Karpas-422 (cell line): Measurements from ENCODE around the gene LRRC75A. TPM values are rescaled to one million over a fixed set of nuclear protein-coding genes. Genes with fewer than 3 reads are reported as not detected.
"Not testable (repeated sequence)": the region's sequence is repeated elsewhere in the genome, so short reads cannot be mapped to it uniquely, and the experiment has no call there.

ENCODE experiments used
- DNase-seq: peaks from one replicate; pipeline ENCODE4 v3.0.0-alpha.2; 2015
- H2AFZ ChIP-seq: fragments of 200-600 bp; sonication (generic); 2 replicates; pipeline ENCODE4 v1.6.1; 2014; ENCODE audit warnings: antibody characterized with exemption, low read length, mixed read lengths
- H3K27ac ChIP-seq: fragments of 200-600 bp; sonication (generic); 2 replicates; pipeline ENCODE4 v1.5.1; 2014; ENCODE audit warnings: mild to moderate bottlenecking, low read length, moderate library complexity
- H3K27me3 ChIP-seq: fragments of 200-600 bp; sonication (generic); 2 replicates; pipeline ENCODE4 v1.6.1; 2014; ENCODE audit warnings: low read length, mixed read lengths
- H3K36me3 ChIP-seq: fragments of 200-600 bp; sonication (generic); 2 replicates; pipeline ENCODE4 v1.6.1; 2014; ENCODE audit warnings: low read length, mixed read lengths; ENCODE audit not compliant: insufficient read depth
- H3K4me1 ChIP-seq: fragments of 200-600 bp; sonication (generic); 2 replicates; pipeline ENCODE4 v1.6.1; 2014; ENCODE audit warnings: mild to moderate bottlenecking, low read length, mixed read lengths
- H3K4me2 ChIP-seq: fragments of 200-600 bp; sonication (generic); 2 replicates; pipeline ENCODE4 v1.6.1; 2014; ENCODE audit warnings: low read length, low read depth, mild to moderate bottlenecking; ENCODE audit not compliant: poor library complexity, severe bottlenecking
- H3K4me3 ChIP-seq: fragments of 200-600 bp; sonication (generic); 2 replicates; pipeline ENCODE4 v1.5.1; 2014; ENCODE audit warnings: mild to moderate bottlenecking, antibody characterized with exemption, low read length, mixed read lengths
- H3K79me2 ChIP-seq: fragments of 200-600 bp; sonication (generic); 2 replicates; pipeline ENCODE4 v1.6.1; 2014; ENCODE audit warnings: mild to moderate bottlenecking, low read length, mixed read lengths
- H3K9ac ChIP-seq: fragments of 200-600 bp; sonication (generic); 2 replicates; pipeline ENCODE4 v1.6.0; 2014; ENCODE audit warnings: low read length
- H3K9me2 ChIP-seq: fragments of 200-600 bp; sonication (generic), shearing (Covaris generic); replicated peaks from 2 replicates; pipeline ENCODE4 v1.6.0; 2014; ENCODE audit warnings: mild to moderate bottlenecking, low read length, moderate library complexity; ENCODE audit not compliant: insufficient read depth
- H3K9me3 ChIP-seq: fragments of 300-700, 200-600 bp; sonication (generic); 2 replicates; pipeline ENCODE4 v1.6.1; 2014; ENCODE audit warnings: low read length, mixed read lengths
- H4K20me1 ChIP-seq: fragments of 200-600 bp; sonication (generic); 2 replicates; pipeline ENCODE4 v1.6.1; 2014; ENCODE audit warnings: mild to moderate bottlenecking, antibody characterized with exemption, low read length, low read depth; ENCODE audit not compliant: insufficient read depth
- small RNA-seq: library from RNA; depleted of rRNA; stranded (forward); fragments of <200 nt; gene quantifications from one replicate; pipeline ENCODE3, GENCODE V24; 2014
- total RNA-seq: library from RNA; depleted of rRNA; stranded (reverse); fragments of >200 nt; shearing (Covaris generic); gene quantifications from 2 replicates; pipeline ENCODE4 v1.2.3, GENCODE V29; 2014; ENCODE audit warnings: low replicate concordance; rRNA removed

The LRRC75A gene
- total RNA-seq, 1 experiment from 2014 or later: 2.4 TPM

- H3K4me3 ChIP-seq: no peak overlapping the region
- H4K20me1 ChIP-seq: no peaks in the 10 kb centered on the region
- H3K79me2 ChIP-seq: no peaks in the 10 kb centered on the region
- no peak overlapping the region for H3K4me2 ChIP-seq
- H3K27ac ChIP-seq: no peak overlapping the region
- no peak for DNase-seq
- no peaks in the 10 kb centered on the region for H3K9me3 ChIP-seq
- H3K9me2 ChIP-seq: no peaks in the 10 kb centered on the region
- H3K27me3 ChIP-seq: no peaks in the 10 kb centered on the region
- H3K9ac ChIP-seq: no peak overlapping the region; the same call in 1 of the 2 replicates
- H3K36me3 ChIP-seq: no peaks in the 10 kb centered on the region
- H2AFZ ChIP-seq: no peak overlapping the region
- H3K4me1 ChIP-seq: peaks cover 12% of the 10 kb centered on the region
Measured at GRCh38 chr17:16398270-16399267, 93.4 kb downstream of the LRRC75A start.

GRCh38 chr17:16396693-16397092, 95.3 kb downstream of the LRRC75A start:
- not testable (repeated sequence) for H3K4me2 ChIP-seq, H4K20me1 ChIP-seq, H2AFZ ChIP-seq, H3K27me3 ChIP-seq, H3K36me3 ChIP-seq, DNase-seq, H3K4me3 ChIP-seq, H3K9me2 ChIP-seq, H3K79me2 ChIP-seq, H3K9me3 ChIP-seq, H3K27ac ChIP-seq, H3K9ac ChIP-seq
- peaks cover 12% of the 10 kb centered on the region for H3K4me1 ChIP-seq

GRCh38 chr17:16395887-16396286, 96.1 kb downstream of the LRRC75A start:
- not testable (repeated sequence) for DNase-seq, H2AFZ ChIP-seq, H3K9me2 ChIP-seq, H3K4me2 ChIP-seq, H3K9me3 ChIP-seq, H3K27ac ChIP-seq, H3K79me2 ChIP-seq, H3K36me3 ChIP-seq, H4K20me1 ChIP-seq, H3K9ac ChIP-seq, H3K27me3 ChIP-seq, H3K4me3 ChIP-seq
- H3K4me1 ChIP-seq: peaks cover 12% of the 10 kb centered on the region

GRCh38 chr17:16392491-16392890, 99.5 kb downstream of the LRRC75A start:
- H3K79me2 ChIP-seq, H4K20me1 ChIP-seq, H3K9me2 ChIP-seq, H3K9me3 ChIP-seq, H3K4me1 ChIP-seq, H3K27ac ChIP-seq, H2AFZ ChIP-seq, H3K36me3 ChIP-seq, H3K9ac ChIP-seq, DNase-seq, H3K27me3 ChIP-seq, H3K4me2 ChIP-seq, H3K4me3 ChIP-seq: not testable (repeated sequence)

Small RNA genes within 50 kb of the gene (small RNA-seq; reads per million reads assigned to genes)
- gene SNORD49A: not detected
- gene SNORD65: not detected

Other genes with a start within 250 kb of the LRRC75A start
- 25.6 and 69.7 TPM in 2 replicates for gene CENPV, start 138.7 kb downstream of the LRRC75A start, total RNA-seq
- 1,060 and 1,155 TPM in 2 replicates for gene UBB, start 111.1 kb downstream of the LRRC75A start, total RNA-seq
- 14.2 and 30.1 TPM in 2 replicates for gene TRPV2, start 76.6 kb downstream of the LRRC75A start, total RNA-seq
- 0.40 and 0.41 TPM in 2 replicates for gene ZNF287, start 77.0 kb upstream of the LRRC75A start, total RNA-seq
- gene ZNF624, start 161.7 kb upstream of the LRRC75A start, total RNA-seq: 3.8 and 4.8 TPM in 2 replicates
- gene CCDC144A, start 198.0 kb upstream of the LRRC75A start, total RNA-seq: not detected in 2 replicates